Measurements from ENCODE around the gene CPA4.

Gene CPA4

DNA sequence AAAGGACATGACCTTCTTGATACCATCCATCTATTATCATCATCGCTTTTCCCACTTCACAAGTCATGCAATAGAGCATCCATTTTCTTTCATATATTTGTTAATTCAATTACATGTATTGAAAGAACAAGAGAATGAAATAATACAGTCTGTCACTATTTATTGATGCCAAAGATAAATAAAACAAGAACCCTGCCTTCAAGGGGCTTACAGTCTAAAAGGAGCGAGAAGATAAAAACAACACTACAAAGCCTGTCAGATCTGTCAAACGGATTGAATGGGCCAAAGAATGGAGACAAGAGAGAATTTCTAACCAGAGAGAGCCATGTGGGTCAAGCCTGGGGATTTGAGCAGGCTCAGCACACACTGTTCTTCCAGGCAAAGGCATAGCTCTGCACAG is 67.6 kb downstream of the CPA4 start:
- no peak overlapping the region for H3K4me3 ChIP-seq (ENCODE audit: low read length)
- TF ChIP-seq, protein P1, sequence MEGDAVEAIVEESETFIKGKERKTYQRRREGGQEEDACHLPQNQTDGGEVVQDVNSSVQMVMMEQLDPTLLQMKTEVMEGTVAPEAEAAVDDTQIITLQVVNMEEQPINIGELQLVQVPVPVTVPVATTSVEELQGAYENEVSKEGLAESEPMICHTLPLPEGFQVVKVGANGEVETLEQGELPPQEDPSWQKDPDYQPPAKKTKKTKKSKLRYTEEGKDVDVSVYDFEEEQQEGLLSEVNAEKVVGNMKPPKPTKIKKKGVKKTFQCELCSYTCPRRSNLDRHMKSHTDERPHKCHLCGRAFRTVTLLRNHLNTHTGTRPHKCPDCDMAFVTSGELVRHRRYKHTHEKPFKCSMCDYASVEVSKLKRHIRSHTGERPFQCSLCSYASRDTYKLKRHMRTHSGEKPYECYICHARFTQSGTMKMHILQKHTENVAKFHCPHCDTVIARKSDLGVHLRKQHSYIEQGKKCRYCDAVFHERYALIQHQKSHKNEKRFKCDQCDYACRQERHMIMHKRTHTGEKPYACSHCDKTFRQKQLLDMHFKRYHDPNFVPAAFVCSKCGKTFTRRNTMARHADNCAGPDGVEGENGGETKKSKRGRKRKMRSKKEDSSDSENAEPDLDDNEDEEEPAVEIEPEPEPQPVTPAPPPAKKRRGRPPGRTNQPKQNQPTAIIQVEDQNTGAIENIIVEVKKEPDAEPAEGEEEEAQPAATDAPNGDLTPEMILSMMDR (conservative IDR thresholded peaks at IDR 0.05; ENCODE audit: low read depth, low read length): no peak
- DNase-seq (ENCODE audit: low read depth): no peak

DNA sequence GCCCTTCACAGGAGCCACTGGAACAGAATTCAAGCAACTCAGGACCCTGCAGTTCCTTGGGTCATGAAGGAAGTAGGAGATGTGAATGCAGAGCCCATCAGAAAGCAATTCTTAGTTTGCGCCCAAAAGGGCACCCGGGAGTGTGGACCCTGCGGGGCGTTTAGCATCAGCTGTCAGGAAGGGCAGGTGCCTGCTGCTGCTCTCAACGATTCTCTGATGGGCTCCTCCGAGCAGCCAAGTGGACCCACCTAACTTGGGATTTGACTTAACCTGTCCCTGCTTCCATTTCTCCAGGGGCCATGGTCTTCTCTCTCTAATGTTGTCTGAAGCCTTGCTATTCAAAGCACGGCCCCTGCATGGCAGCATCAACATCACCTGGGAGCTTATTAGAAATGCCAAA is 68.7 kb downstream of the CPA4 start:
- H3K4me3 ChIP-seq (ENCODE audit: low read length): no peak overlapping the region
- TF ChIP-seq, protein P1 (conservative IDR thresholded peaks at IDR 0.05; ENCODE audit: low read depth, low read length): no peak
- no peak for DNase-seq (ENCODE audit: low read depth)

DNA sequence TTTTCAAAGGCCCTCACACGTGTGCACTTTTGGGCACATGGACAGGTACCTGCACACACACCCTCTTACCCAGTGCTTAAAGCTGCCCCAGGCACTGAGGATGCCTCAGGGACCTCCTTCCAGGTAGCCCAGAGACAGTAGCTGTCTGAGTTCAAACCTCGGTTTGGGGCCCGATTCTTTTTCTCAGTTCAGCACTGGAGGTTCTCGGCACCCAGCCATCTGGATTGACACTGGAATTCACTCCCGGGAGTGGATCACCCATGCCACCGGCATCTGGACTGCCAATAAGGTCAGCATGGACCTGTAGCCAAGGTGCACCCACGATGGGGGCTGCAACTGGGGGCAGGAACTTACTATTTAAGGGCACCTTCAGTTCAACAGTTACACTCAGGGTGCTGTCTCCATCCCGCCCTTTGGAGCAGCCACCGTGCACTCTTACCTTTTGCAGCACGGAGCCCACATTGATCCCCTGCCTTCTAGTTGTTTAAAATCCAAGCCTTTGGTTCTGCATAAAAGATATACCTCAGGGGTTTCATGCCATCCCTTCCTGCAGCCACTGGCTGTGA is 69.4 kb downstream of the CPA4 start:
- H3K4me3 ChIP-seq (ENCODE audit: low read length): no peak overlapping the region
- DNase-seq (ENCODE audit: low read depth): no peak
- TF ChIP-seq, protein P1 (conservative IDR thresholded peaks at IDR 0.05; ENCODE audit: low read depth, low read length): no peak

DNA sequence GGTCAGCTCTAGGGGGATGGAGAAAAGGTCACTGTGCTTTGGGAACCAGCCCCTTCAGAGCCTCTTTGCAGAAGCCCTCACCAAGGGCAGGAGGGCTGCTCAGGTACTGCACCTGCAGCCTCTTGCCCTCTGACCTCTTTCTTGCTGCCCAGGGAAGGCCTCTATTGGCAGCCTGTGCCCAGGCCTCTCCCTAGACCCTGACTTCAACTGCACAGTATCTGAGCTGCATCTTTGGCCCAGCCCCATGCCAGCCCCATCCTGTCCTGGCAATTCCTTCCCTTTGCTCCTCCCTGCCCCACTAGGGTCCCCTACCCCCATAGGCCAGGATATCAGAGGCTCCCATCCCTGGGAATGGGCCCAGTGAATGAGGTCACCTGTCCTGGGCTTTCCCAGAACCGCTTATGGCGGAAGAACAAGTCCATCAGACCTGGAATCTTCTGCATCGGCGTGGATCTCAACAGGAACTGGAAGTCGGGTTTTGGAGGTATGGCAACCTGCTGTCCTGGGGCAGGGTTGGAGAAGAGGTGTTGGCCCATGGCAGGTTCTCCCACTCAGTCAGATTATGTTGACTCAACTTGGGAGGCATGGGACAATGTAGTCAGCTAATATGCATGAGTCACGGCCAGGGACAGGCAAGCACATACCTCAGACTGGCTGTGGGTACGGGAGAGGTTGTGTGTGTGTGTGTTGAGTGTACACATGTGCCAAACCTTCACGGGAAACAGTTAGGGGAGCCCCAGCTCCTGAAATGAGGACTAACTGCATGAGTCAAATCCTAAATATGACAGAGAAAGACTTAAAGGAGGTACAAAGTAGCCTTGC is 70.3 kb downstream of the CPA4 start:
- TF ChIP-seq, protein P1 (conservative IDR thresholded peaks at IDR 0.05; ENCODE audit: low read depth, low read length): no peak
- no peak overlapping the region for H3K4me3 ChIP-seq (ENCODE audit: low read length)
- DNase-seq (ENCODE audit: low read depth): peak; percentile 95

DNA sequence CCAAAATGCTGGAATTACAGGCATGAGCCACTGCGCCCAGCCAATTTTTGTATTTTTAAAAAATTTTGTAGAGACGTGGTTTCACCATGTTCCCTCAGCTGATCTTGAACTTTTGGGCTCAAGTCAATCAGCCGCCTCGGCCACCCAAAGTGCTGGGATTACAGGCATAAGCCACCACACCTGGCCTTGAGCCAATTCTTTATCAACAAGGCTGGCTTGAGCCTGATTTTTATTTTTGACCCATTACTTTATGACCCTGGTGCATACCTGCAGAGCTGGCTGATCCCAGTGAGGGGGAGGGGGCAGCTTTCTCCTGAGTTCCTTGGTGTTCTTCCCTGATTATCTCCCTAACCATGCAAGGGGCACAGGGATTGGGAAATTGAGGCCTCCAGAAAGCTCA is 71.5 kb downstream of the CPA4 start:
- DNase-seq (ENCODE audit: low read depth): no peak
- TF ChIP-seq, protein P1 (conservative IDR thresholded peaks at IDR 0.05; ENCODE audit: low read depth, low read length): no peak
- no peak overlapping the region for H3K4me3 ChIP-seq (ENCODE audit: low read length)

DNA sequence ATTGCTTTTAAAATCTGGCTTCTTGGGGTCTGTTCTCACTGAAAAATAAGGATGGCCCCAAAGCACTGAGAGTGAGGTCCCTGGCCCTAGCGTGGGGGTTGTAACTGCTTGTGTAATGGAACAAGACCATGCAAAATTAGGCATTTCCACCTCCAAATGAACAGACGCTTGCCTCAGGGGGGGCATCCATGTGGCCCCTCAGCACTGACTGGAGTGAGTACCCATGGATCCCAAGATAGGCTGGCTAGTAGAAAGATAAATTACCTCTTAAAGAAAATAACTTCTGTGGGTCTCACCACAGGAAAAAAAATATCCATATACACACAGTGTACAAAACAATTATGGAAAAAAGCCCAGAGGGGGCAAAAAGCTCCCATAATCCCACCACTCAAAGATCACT is 72.1 kb downstream of the CPA4 start:
- no peak for DNase-seq (ENCODE audit: low read depth)
- TF ChIP-seq, protein P1 (conservative IDR thresholded peaks at IDR 0.05; ENCODE audit: low read depth, low read length): no peak
- no peak overlapping the region for H3K4me3 ChIP-seq (ENCODE audit: low read length)

Measured in retinal pigment epithelial cell (primary cell).